Transverse colon (tissue), 4 donors: Measurements from ENCODE around the gene CHCHD6.

Source experiments
- POLR2A ChIP-seq: fragments of 450-650 bp; IDR thresholded peaks from one replicate; pipeline ENCODE4 v1.6.1; 2016; ENCODE audit warnings: antibody characterized with exemption, mild to moderate bottlenecking, moderate library complexity
- POLR2AphosphoS5 ChIP-seq, 3 donors: sonication (generic); formaldehyde crosslinking; IDR thresholded peaks; one replicate each; pipeline ENCODE4 v1.6.1; 2016; ENCODE audit warnings: antibody characterized with exemption in 3 of 3
- TF ChIP-seq, protein P1 (sequence below), 5 experiments: fragments of 200-600 bp in 3 of 5; fragments of 450-650 bp in 2 of 5; sonication (generic) in 3 of 5; IDR thresholded peaks; 1 replicate in 2 of 5; 2 replicates in 3 of 5; pipeline ENCODE4 v1.5.1; 2016 to 2017; ENCODE audit warnings: antibody characterized with exemption in 5 of 5, inconsistent platforms in 3 of 5, mild to moderate bottlenecking in 2 of 5, moderate library complexity in 1 of 5

- TF ChIP-seq, protein P1, sequence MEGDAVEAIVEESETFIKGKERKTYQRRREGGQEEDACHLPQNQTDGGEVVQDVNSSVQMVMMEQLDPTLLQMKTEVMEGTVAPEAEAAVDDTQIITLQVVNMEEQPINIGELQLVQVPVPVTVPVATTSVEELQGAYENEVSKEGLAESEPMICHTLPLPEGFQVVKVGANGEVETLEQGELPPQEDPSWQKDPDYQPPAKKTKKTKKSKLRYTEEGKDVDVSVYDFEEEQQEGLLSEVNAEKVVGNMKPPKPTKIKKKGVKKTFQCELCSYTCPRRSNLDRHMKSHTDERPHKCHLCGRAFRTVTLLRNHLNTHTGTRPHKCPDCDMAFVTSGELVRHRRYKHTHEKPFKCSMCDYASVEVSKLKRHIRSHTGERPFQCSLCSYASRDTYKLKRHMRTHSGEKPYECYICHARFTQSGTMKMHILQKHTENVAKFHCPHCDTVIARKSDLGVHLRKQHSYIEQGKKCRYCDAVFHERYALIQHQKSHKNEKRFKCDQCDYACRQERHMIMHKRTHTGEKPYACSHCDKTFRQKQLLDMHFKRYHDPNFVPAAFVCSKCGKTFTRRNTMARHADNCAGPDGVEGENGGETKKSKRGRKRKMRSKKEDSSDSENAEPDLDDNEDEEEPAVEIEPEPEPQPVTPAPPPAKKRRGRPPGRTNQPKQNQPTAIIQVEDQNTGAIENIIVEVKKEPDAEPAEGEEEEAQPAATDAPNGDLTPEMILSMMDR (IDR thresholded peaks at IDR 0.05): no peak
- TF ChIP-seq POLR2A (no peak), POLR2AphosphoS5 (IDR thresholded peaks at IDR 0.05) (no peak)
These were observed 37.9 kb upstream of the CHCHD6 start for GRCh38 chr3:126665959-126666657.
